ENCODE data around the gene CLASP2. TPM values are rescaled to one million over a fixed set of nuclear protein-coding genes. Genes with fewer than 3 reads are reported as not detected.

Gene CLASP2
- total RNA-seq, 1 donor from 2014 or later: 1,092 TPM

DNA sequence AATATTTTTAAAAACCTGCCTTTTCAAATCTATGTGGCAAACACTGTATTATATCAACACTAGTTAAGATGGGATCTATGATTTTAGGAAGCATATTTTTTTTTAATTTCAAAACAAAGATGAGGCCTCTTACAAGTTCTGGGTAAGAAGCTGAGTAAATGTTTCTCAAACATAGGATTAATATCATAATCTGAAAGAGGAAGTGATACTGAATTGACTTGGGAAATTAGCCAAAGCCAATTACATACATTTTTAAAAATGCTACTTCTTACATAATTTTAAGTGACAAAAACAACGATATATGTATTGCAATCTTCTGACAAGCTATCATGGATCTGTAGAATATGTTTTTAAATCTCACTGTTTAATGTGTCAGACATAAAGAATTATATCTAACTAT, 142.7 kb downstream of the CLASP2 start:
- no peak for DNase-seq (ENCODE audit: low spot score in 2 of 2)
- no peak for FAIRE-seq

DNA sequence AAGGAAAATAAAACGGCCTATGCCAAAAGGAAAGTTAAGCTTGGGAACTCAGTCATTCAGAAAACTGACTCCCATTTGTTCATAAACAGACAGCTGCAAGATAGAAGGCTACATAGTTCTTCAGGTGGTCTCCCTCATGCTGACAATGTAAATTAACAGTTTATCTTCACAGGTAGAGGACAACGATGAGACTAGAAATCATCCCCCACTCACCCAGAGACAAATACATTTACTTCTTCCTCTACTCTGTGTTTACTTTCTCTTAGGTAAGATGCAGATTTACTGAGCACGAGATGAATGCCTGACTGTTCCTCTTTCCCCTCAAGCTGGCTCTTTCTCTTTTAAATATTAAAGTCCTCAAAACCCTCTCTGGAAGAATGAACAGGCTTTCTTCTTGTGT, 160.2 kb downstream of the CLASP2 start:
- FAIRE-seq: no peak
- DNase-seq (ENCODE audit: low spot score in 2 of 2): no peak

DNA sequence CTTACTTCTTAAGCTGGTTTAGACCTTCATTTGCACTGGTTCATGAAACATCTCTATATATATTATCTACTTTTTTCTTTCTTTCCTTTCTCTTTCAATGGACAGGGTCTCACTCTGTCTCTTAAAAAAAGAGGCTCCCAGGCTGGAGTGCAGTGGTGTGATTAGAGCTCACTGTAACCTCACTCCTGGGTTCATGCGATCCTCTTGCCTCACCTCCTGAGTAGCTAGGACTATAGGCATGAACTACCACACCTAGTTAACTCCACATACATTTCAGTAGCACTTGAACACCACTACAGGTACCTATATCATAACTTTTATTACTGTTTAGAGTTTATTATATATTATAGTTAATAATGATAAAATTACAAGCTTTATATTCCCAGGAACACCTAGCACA, 160.8 kb downstream of the CLASP2 start:
- DNase-seq (ENCODE audit: low spot score in 2 of 2) (no peak), FAIRE-seq (no peak)

GRCh38 chr3:33547101-33547500, 171.0 kb downstream of the CLASP2 start:
- no peak for FAIRE-seq
- no peak for DNase-seq (ENCODE audit: low spot score in 2 of 2)

- DNase-seq (ENCODE audit: low spot score in 2 of 2) (no peak), FAIRE-seq (no peak)
Measured at GRCh38 chr3:33544126-33544525, 173.9 kb downstream of the CLASP2 start.

- FAIRE-seq: no peak
Measured at GRCh38 chr3:33543601-33544000, 174.5 kb downstream of the CLASP2 start.

DNA sequence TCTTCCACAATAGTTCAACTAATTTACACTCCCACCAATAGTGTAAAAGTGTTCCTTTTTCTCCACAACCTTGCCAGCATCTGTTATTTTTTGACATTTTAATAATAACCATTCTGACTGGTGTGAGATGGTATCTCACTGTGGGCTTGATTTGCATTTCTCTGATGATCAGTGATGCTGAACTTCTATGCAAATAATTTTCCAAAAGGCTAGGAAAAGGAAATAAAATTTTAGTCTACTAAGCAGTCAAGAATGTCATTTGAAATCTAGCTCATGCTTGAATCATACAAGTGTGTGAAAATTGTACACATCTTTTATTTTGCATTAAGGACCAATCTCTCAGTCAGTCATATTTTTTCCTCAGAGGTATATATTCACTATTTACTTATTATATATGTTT, 176.1 kb downstream of the CLASP2 start:
- DNase-seq (ENCODE audit: low spot score in 2 of 2): no peak
- FAIRE-seq: no peak

More at GRCh38 chr3:33543601-33544000, 174.5 kb downstream of the CLASP2 start:
- no peak for DNase-seq (ENCODE audit: low spot score in 2 of 2)

DNA sequence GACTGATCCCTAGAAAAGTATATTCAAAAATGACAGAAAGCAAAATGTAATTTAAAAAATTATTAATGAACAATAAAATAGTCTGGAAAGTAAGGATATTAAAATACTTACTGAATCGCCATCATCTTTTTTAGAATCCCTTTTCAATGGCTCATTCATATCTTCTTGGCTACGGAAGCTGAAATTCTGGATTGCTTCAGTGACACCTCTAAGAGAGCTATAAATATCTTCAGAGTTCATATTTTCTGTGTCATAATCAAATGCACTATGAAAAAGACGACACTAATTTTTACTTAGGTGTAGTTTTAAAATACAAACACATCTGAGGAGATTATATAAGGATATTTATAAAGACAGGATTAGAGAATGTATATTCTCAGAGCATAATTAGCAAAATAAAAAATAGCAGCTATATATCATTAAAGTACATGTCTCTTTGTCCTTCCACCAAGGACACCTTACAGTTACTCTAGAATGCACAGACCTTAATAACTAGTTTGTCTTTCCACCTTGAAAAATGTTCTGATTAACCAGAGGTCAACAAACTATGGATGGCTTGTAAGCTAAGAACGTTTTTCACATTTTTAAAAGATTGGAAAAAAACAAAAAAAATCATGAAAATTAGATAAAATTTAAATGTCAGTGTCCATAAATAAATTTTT, 179.2 kb downstream of the CLASP2 start:
- FAIRE-seq: no peak
- DNase-seq (ENCODE audit: low spot score in 2 of 2): no peak

- FAIRE-seq (no peak), DNase-seq (ENCODE audit: low spot score in 2 of 2) (no peak)
Measured at GRCh38 chr3:33537133-33537532, 180.9 kb downstream of the CLASP2 start.

DNA sequence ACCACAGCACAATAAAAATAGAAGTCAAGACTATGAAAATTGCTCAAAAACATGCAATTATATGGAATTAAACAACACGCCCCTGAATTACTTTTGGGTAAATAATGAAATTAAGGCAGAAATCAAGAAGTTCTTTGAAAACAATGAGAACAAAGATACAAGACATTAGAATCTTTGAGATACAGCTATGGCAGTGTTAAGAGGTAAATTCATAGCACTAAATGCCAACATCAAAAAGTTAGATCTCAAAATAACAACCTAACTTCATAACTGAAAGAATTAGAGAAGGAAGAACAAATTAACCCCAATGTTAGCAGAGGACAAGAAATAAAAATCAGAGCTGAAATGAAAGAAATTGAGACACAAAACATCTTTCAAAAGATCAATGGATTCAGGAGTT, 191.3 kb downstream of the CLASP2 start:
- DNase-seq (ENCODE audit: low spot score in 2 of 2): no peak
- no peak for FAIRE-seq

GRCh38 chr3:33525232-33525631, 192.8 kb downstream of the CLASP2 start:
- DNase-seq (ENCODE audit: low spot score in 2 of 2) (no peak), FAIRE-seq (no peak)

DNA sequence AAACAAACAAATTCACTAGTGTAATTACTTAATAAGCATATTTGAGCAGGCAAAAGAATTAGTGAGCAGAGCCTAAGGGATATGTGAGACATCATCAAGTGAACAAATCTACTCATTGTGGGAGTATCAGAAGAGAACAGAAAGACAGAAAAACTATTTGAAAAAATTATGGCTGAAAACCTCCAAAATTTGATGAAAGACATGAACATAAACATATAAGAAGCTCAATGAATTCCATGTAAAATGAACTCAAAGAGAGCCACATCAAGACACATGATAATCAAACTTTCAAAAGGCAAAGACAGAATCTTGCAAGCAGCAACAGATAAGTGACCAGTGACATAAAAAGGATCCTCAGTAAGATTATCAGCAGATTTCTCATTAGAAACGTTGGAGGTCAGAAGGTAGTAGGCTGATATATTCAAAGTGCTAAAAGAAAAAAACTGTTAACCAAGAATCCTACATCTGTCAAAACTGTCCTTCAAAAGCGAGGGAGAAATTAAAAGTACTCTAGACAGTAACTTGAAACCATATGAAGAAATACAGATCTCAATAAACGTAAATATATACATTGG, 194.9 kb downstream of the CLASP2 start:
- DNase-seq (ENCODE audit: low spot score in 2 of 2) (no peak), FAIRE-seq (no peak)

- no peak for DNase-seq (ENCODE audit: low spot score in 2 of 2)
Measured at GRCh38 chr3:33521736-33522135, 196.3 kb downstream of the CLASP2 start.

GRCh38 chr3:33513262-33513863, 204.7 kb downstream of the CLASP2 start:
- no peak for FAIRE-seq

More at GRCh38 chr3:33521736-33522135, 196.3 kb downstream of the CLASP2 start:
- FAIRE-seq: no peak

DNA sequence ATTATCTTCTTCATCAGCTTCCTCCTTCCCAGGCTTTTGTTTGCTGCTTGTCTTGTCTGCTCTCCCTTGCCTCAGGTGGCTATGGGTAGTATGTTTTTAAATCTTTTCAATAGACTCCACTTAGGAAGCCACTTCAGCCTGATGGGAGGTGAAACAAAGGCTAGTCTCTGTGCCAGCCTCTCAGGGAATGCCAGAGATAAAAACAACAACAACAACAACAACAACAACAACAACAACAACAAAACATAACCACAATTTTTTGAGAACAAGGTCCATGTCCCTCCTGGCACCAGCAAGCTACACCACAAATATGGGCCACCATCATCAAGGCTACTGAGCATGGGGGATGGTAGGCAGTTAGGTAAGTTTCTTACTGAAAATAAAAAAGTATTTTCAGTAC, 213.0 kb downstream of the CLASP2 start:
- no peak for DNase-seq (ENCODE audit: low spot score in 2 of 2)
- FAIRE-seq: no peak

More at GRCh38 chr3:33513262-33513863, 204.7 kb downstream of the CLASP2 start:
- no peak for DNase-seq (ENCODE audit: low spot score in 2 of 2)

DNA sequence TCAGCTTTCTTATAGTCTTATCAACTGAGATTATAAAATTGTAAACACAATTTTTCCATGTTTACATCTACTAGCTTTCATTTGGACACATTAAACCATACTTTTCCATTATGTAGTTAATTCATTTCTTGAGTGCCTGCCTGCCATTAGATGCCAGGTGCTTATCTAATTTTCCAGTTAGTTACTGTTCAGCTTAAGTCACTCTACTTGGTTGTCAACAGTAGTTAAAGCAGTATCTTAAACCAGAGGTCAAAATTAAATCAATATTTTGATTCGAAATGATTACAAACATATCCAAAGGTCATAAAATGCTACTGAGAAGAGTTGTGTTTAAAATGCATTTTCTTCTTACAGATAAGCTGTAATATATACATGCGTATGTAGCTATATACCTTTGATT, 221.6 kb downstream of the CLASP2 start:
- FAIRE-seq (no peak), DNase-seq (ENCODE audit: low spot score in 2 of 2) (no peak)

GRCh38 chr3:33491721-33492120, 226.3 kb downstream of the CLASP2 start:
- FAIRE-seq (no peak), DNase-seq (ENCODE audit: low spot score in 2 of 2) (no peak)

DNA sequence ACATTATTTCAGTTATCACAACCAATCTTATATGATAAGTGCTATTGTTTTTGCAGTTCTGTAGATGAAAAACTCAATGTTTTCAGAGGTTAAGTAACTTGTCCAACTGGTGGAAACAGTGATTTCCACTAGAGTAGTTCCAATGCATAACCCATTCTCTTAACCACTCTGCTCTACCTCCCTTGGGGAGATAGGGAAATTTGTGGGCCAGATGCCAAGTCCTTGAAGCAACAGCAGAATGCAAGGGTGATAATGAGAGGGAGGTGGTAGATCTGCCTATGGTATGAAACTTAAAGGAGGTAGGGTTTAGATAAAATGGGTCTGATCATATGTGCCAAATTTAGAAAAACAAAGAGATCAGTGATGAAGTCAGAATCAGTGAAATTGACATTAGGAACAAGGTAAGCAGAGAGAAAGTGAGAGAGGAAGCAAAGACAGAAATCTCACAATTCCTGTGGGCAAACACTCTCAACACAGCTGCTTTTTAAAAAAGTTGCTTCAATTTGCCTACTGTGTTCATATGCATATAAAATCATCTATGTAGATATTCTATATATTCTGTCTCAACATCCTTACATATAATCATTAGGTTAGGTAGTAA, 227.3 kb downstream of the CLASP2 start:
- FAIRE-seq (no peak), DNase-seq (ENCODE audit: low spot score in 2 of 2) (no peak)

DNA sequence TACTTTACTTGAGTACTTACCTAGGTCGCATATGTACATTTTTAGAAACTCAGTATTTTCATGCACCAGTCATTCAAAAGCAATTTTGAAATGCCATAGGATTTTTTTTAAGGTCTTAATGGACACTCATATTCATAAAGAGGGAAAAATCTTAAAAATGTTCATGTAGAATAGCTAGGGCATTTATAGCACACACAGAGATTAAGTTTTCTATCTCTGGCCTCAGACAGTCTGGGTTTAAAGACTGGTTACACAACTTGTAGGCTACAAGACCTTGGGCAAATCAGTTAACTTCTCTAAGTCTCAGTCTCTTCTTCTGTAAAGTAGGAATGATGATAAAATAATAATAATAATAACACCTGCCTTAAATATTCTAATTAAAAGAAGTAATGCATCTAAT, 229.4 kb downstream of the CLASP2 start:
- DNase-seq (ENCODE audit: low spot score in 2 of 2): no peak
- no peak for FAIRE-seq

- no peak for FAIRE-seq
- no peak for DNase-seq (ENCODE audit: low spot score in 2 of 2)
Measured at GRCh38 chr3:33488246-33488645, 229.8 kb downstream of the CLASP2 start.

DNA sequence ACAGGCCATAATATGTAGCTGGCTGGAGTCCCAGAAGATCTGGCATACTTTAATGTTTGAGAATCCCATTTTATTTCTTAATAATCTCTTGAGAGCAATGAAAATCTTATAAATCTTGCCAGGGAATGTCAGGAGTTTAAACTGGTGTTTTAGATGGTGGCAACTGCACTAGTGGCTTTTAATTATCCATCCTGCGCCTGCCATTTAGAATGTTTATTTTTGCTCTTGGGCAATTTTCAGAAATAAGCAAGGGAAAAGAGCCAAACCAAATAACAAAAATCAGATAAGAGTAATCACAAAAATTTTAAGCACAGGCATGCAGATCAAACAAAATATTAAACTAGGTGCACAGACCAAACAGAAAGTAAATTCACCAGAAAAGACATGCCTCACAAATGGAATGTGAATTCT, 235.9 kb downstream of the CLASP2 start:
- no peak for FAIRE-seq
- no peak for DNase-seq (ENCODE audit: low spot score in 2 of 2)

DNA sequence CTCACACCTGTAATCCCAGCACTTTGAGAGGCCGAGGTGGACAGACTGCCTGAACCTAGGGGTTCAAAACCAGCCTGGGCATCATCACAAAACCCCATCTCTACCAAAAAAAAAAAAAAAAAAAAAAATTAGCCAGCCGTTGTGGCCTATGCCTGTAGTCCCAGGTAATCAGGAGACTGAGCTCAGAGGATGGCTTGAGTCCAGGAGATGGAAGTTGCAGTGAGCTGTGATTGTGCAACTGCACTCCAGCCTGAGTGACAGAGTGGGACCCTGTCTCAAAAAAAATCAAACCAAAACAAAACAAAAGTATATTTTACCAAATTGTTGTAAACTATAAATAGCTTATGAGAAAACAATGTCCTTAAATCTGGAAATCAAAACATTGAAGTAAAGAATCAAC, 243.2 kb downstream of the CLASP2 start:
- FAIRE-seq: no peak

More for the DNA sequence above, 243.2 kb downstream of the CLASP2 start:
- no peak for DNase-seq (ENCODE audit: low spot score in 2 of 2)

All from frontal cortex (tissue), 4 donors.